Measurements from ENCODE around the gene UNC13D.

DNA sequence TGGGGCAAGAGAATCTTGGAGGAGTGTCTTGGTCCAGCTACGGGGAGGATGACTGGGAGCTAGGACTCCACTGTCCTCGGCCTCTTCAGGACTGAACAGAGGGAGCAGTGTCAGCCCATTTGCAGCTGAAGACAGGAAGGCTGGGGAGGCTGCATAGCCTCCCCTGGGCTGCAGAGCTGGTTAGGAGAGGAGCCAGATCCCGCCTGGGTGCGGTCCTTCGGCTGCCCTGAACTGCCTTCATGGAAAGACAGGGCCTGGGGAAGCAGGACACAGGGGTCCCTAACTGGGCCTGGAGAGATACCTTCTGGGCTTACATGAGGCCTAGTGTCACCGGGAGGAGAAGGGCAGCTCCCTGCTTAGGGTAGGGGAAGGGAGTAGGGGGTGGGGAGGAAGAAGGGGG lies 26.6 kb downstream of the UNC13D start:
- TF ChIP-seq SRF (IDR thresholded peaks at IDR 0.05; ENCODE audit: low read depth): no peak
- TF ChIP-seq, protein P1, sequence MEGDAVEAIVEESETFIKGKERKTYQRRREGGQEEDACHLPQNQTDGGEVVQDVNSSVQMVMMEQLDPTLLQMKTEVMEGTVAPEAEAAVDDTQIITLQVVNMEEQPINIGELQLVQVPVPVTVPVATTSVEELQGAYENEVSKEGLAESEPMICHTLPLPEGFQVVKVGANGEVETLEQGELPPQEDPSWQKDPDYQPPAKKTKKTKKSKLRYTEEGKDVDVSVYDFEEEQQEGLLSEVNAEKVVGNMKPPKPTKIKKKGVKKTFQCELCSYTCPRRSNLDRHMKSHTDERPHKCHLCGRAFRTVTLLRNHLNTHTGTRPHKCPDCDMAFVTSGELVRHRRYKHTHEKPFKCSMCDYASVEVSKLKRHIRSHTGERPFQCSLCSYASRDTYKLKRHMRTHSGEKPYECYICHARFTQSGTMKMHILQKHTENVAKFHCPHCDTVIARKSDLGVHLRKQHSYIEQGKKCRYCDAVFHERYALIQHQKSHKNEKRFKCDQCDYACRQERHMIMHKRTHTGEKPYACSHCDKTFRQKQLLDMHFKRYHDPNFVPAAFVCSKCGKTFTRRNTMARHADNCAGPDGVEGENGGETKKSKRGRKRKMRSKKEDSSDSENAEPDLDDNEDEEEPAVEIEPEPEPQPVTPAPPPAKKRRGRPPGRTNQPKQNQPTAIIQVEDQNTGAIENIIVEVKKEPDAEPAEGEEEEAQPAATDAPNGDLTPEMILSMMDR (IDR thresholded peaks at IDR 0.05 in 2 of 3, conservative IDR thresholded peaks at IDR 0.05 in 1 of 3; ENCODE audit: borderline replicate concordance in 1 of 3, insufficient read depth in 1 of 3, low read depth in 2 of 3, low read length in 2 of 3): no peak
- TF ChIP-seq, protein P2, sequence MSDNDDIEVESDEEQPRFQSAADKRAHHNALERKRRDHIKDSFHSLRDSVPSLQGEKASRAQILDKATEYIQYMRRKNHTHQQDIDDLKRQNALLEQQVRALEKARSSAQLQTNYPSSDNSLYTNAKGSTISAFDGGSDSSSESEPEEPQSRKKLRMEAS (IDR thresholded peaks at IDR 0.05): no peak
- TF ChIP-seq, protein P3, sequence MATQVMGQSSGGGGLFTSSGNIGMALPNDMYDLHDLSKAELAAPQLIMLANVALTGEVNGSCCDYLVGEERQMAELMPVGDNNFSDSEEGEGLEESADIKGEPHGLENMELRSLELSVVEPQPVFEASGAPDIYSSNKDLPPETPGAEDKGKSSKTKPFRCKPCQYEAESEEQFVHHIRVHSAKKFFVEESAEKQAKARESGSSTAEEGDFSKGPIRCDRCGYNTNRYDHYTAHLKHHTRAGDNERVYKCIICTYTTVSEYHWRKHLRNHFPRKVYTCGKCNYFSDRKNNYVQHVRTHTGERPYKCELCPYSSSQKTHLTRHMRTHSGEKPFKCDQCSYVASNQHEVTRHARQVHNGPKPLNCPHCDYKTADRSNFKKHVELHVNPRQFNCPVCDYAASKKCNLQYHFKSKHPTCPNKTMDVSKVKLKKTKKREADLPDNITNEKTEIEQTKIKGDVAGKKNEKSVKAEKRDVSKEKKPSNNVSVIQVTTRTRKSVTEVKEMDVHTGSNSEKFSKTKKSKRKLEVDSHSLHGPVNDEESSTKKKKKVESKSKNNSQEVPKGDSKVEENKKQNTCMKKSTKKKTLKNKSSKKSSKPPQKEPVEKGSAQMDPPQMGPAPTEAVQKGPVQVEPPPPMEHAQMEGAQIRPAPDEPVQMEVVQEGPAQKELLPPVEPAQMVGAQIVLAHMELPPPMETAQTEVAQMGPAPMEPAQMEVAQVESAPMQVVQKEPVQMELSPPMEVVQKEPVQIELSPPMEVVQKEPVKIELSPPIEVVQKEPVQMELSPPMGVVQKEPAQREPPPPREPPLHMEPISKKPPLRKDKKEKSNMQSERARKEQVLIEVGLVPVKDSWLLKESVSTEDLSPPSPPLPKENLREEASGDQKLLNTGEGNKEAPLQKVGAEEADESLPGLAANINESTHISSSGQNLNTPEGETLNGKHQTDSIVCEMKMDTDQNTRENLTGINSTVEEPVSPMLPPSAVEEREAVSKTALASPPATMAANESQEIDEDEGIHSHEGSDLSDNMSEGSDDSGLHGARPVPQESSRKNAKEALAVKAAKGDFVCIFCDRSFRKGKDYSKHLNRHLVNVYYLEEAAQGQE (IDR thresholded peaks at IDR 0.05; ENCODE audit: low read depth): no peak
